ENCODE measurements around the gene CDK12. TPM values are rescaled to one million over a fixed set of nuclear protein-coding genes. Genes with fewer than 3 reads are reported as not detected.
"Not testable (repeated sequence)": the region's sequence is repeated elsewhere in the genome, so short reads cannot be mapped to it uniquely, and the experiment has no call there.

CDK12 gene
- 10 to 100 TPM; 10.6 to 20.9 (median 14.2) TPM for total RNA-seq

DNA sequence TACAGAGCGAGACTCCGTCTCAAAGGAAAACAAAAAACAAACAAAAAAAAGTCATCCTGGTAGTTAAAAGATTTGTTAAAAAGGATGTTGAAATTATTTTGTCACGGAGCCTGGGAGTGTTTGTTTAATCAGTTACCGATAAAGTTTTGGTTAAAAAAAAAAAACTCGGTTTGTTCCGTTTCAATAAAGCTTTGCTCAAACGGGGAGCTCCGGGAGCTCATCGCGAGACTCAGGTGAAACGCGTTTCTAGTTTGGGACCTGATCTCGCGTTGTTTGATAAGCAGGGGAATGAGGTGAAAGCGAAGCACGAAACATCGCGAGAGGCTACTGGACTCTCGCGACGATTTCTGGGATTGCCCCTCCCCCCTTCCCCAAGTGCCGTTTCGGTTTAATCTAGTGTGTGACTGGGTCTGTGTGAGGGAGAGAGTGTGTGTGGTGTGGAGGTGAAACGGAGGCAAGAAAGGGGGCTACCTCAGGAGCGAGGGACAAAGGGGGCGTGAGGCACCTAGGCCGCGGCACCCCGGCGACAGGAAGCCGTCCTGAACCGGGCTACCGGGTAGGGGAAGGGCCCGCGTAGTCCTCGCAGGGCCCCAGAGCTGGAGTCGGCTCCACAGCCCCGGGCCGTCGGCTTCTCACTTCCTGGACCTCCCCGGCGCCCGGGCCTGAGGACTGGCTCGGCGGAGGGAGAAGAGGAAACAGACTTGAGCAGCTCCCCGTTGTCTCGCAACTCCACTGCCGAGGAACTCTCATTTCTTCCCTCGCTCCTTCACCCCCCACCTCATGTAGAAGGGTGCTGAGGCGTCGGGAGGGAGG is at the start of gene CDK12:
TSS of gene CDK12 (plus strand) at position 374 of the 813 bp plus-strand sequence. CDS start 586 bp downstream, outside the sequence.
- no peaks in the 10 kb centered on the region for H3K9me3 ChIP-seq
- DNase-seq (peak; percentile 96 to 98), ATAC-seq (peak; percentile 89 to 90)
- H3K36me3 ChIP-seq, result no peaks in the 10 kb centered on the region
- H3K27me3 ChIP-seq, result no peaks in the 10 kb centered on the region
- intact Hi-C loops (cut with DNase I; ENCODE audit: low total_unique reads), result loop anchor here (1.0 to 5.0 kb wide), 3 partner anchors 10 to 179 kb away; partner anchors contain the start of genes FBXL20 and MED1
- peaks cover 25 to 26% of the 10 kb centered on the region in 2 donors for H3K4me1 ChIP-seq
- TF ChIP-seq POLR2A (IDR thresholded peaks at IDR 0.05) (peak; percentile 88 to 90), CTCF (IDR thresholded peaks at IDR 0.05 in 4 of 5, conservative IDR thresholded peaks at IDR 0.05 in 1 of 5) (peak in 1 of 5 experiments; percentile 58)
- peak within 1 kb of the TSS; percentile 97 to 99 (median 98) for H3K27ac ChIP-seq
- H3K4me3 ChIP-seq, result peak within 1 kb of the TSS; percentile 87 to 99 (median 94)
- in situ Hi-C loops (cut with MboI; ENCODE audit: low sequenced_read_pairs in 4 of 4), result no loop called here

- Histone ChIP-seq H3K36me3 (peaks cover 0 to 87% of the 10 kb centered on the region in 2 donors), H3K4me3 (no peak overlapping the region), H3K9me3 (no peaks in the 10 kb centered on the region), H3K27ac (no peak overlapping the region), H3K27me3 (no peaks in the 10 kb centered on the region), H3K4me1 (no peaks in the 10 kb centered on the region)
- no peak for TF ChIP-seq POLR2A (IDR thresholded peaks at IDR 0.05)
- TF ChIP-seq CTCF (IDR thresholded peaks at IDR 0.05 in 4 of 5, conservative IDR thresholded peaks at IDR 0.05 in 1 of 5), result no peak
- DNase-seq, result no peak
- in situ Hi-C loops (cut with MboI; ENCODE audit: low sequenced_read_pairs in 4 of 4), result no loop called here
- intact Hi-C loops (cut with DNase I; ENCODE audit: low total_unique reads), result no loop called here
- ATAC-seq, result no peak
Observed at GRCh38 chr17:39416141-39416540, 45.1 kb upstream of the CDK12 start.

DNA sequence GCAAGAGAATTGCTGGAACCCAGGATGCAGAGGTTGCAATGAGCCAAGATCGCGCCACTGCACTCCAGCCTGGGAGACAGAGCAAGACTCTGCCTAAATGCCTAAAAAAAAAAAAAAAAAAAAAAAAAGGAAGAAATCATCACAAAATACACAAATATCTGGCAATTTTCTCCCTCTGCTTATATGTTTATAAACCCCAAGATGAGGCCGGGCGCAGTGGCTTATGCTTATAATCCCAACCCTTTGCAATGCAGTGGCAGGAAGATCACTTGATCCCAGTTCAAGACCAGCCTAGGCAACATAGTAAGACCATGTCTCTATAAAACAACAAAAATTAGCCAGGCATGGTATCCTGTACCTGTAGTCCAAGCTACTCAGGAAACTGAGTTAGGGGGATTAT is 31.7 kb upstream of the CDK12 start:
- H3K36me3 ChIP-seq, result peaks cover 4 to 94% of the 10 kb centered on the region in 2 donors
- in situ Hi-C loops (cut with MboI; ENCODE audit: low sequenced_read_pairs in 4 of 4), result no loop called here
- no peaks in the 10 kb centered on the region for H3K9me3 ChIP-seq
- no peak for ATAC-seq
- no peak overlapping the region for H3K27ac ChIP-seq
- TF ChIP-seq CTCF (IDR thresholded peaks at IDR 0.05 in 4 of 5, conservative IDR thresholded peaks at IDR 0.05 in 1 of 5), result no peak
- no peak for TF ChIP-seq POLR2A (IDR thresholded peaks at IDR 0.05)
- DNase-seq, result no peak
- intact Hi-C loops (cut with DNase I; ENCODE audit: low total_unique reads), result no loop called here
- H3K4me1 ChIP-seq, result no peaks in the 10 kb centered on the region
- no peak overlapping the region for H3K4me3 ChIP-seq
- no peaks in the 10 kb centered on the region for H3K27me3 ChIP-seq

DNA sequence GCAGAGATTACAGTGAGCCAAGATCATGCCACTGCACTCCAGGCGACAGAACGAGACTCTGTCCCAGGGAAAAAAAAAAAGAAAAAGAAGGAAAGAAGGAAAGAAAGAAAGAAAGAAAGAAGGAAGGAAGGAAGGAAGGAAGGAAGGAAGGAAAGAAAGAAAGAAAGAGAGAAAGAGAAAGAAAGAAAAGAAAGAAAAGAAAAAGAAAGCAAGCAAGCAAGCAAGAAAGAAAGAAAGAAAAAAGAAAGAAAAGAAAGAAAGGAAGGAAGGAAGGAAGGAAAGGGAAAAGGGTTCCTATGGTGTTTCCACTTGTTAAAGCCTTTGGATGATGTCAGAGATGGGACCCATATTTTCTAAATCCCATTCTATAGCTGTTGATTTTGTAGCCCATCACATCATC is 21.4 kb upstream of the CDK12 start:
- H3K4me1 ChIP-seq; intact Hi-C loops (cut with DNase I; ENCODE audit: low total_unique reads); DNase-seq; in situ Hi-C loops (cut with MboI; ENCODE audit: low sequenced_read_pairs in 4 of 4); H3K27me3 ChIP-seq; H3K9me3 ChIP-seq; H3K4me3 ChIP-seq; ATAC-seq; H3K27ac ChIP-seq: not testable (repeated sequence)
- peaks cover 0 to 84% of the 10 kb centered on the region in 2 donors for H3K36me3 ChIP-seq

DNA sequence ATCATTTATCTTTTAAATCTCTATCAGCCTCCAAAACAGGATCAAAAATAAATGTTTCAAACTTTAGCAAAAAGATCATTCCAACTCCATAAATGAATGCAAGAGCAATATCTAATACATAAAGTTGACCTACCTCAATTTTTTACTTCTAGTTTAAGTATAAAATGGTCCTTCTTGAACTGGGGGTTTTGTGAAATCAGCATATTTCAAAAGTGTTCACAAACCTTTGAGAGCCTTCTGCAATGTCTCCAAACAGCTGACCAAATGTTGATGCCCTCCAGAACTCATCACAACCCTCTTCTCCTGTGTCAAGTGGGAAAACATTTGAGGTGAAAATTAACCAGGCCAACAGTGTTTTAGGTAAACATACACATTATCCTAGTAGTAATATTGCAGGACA is 18.0 kb upstream of the CDK12 start:
- intact Hi-C loops (cut with DNase I; ENCODE audit: low total_unique reads), result no loop called here
- peaks cover 0 to 93% of the 10 kb centered on the region in 2 donors for H3K36me3 ChIP-seq

More for the DNA sequence above, 18.0 kb upstream of the CDK12 start:
- in situ Hi-C loops (cut with MboI; ENCODE audit: low sequenced_read_pairs in 4 of 4), result no loop called here
- DNase-seq (no peak), ATAC-seq (no peak)
- H3K27me3 ChIP-seq, result no peaks in the 10 kb centered on the region
- H3K27ac ChIP-seq, result no peak overlapping the region
- TF ChIP-seq POLR2A (IDR thresholded peaks at IDR 0.05), result no peak
- TF ChIP-seq CTCF (IDR thresholded peaks at IDR 0.05 in 4 of 5, conservative IDR thresholded peaks at IDR 0.05 in 1 of 5), result no peak
- H3K9me3 ChIP-seq, result no peaks in the 10 kb centered on the region
- no peak overlapping the region for H3K4me3 ChIP-seq
- no peaks in the 10 kb centered on the region for H3K4me1 ChIP-seq

Data from gastrocnemius medialis (tissue), 4 donors.